HL-60 (cell line): Measurements from ENCODE around the gene STX18.
A peak's percentile ranks its signal among the peaks of the same experiment; 100 is the strongest.
"Not testable (repeated sequence)": the region's sequence is repeated elsewhere in the genome, so short reads cannot be mapped to it uniquely, and the experiment has no call there.

Source experiments
- DNase-seq, 2 experiments: peaks; one replicate each; pipeline ENCODE4 v3.0.0-alpha.2; 2010 to 2020; ENCODE audit warnings: low read depth in 1 of 2, low spot score in 1 of 2
- H3K27ac ChIP-seq: fragments of 250-450 bp; sonication (Bioruptor Pico); replicated peaks from 2 replicates; pipeline ENCODE4 v1.5.1; 2020; ENCODE audit warnings: mild to moderate bottlenecking, moderate library complexity
- H3K27me3 ChIP-seq: fragments of 250-450 bp; sonication (Bioruptor Pico); 2 replicates; pipeline ENCODE4 v1.5.1; 2021; ENCODE audit warnings: mild to moderate bottlenecking, moderate library complexity; ENCODE audit not compliant: insufficient read depth, poor library complexity, severe bottlenecking
- H3K4me3 ChIP-seq: replicated peaks from 2 replicates; pipeline ENCODE4 v1.5.1; 2011; ENCODE audit warnings: mild to moderate bottlenecking, control low read depth, low read length; ENCODE audit not compliant: insufficient read depth
- GABPA ChIP-seq: IDR thresholded peaks from 2 replicates; pipeline ENCODE4 v1.6.1; 2012; ENCODE audit warnings: low read depth
- POLR2AphosphoS5 ChIP-seq: IDR thresholded peaks from 2 replicates; pipeline ENCODE4 v1.6.1; 2012; ENCODE audit warnings: low read depth
- REST ChIP-seq: IDR thresholded peaks from 2 replicates; pipeline ENCODE4 v1.6.1; 2012; ENCODE audit warnings: low read depth; ENCODE audit not compliant: insufficient replicate concordance
- SPI1 ChIP-seq: IDR thresholded peaks from 2 replicates; pipeline ENCODE4 v1.6.1; 2012; ENCODE audit warnings: low read depth, mild to moderate bottlenecking, borderline replicate concordance
- TF ChIP-seq, protein P1 (sequence below): IDR thresholded peaks from one replicate; pipeline ENCODE4 v1.5.1; 2011; ENCODE audit warnings: low read length, control low read depth, inconsistent platforms; ENCODE audit not compliant: insufficient read depth

The STX18 gene

GRCh38 chr4:4574792-4575191 lies 32.9 kb upstream of the STX18 start:
- DNase-seq: no peak
- peak overlapping the region; percentile 36 for H3K4me3 ChIP-seq

GRCh38 chr4:4574052-4574451 lies 32.2 kb upstream of the STX18 start:
- Histone ChIP-seq H3K27me3 (no peaks in the 10 kb centered on the region), H3K4me3 (no peak overlapping the region), H3K27ac (no peak overlapping the region)
- TF ChIP-seq REST: no peak
- DNase-seq: no peak

More at GRCh38 chr4:4574792-4575191, 32.9 kb upstream of the STX18 start:
- Histone ChIP-seq H3K27ac (no peak overlapping the region), H3K27me3 (no peaks in the 10 kb centered on the region)
- TF ChIP-seq GABPA (no peak), POLR2AphosphoS5 (no peak), SPI1 (no peak), REST (no peak)
- TF ChIP-seq, protein P1, sequence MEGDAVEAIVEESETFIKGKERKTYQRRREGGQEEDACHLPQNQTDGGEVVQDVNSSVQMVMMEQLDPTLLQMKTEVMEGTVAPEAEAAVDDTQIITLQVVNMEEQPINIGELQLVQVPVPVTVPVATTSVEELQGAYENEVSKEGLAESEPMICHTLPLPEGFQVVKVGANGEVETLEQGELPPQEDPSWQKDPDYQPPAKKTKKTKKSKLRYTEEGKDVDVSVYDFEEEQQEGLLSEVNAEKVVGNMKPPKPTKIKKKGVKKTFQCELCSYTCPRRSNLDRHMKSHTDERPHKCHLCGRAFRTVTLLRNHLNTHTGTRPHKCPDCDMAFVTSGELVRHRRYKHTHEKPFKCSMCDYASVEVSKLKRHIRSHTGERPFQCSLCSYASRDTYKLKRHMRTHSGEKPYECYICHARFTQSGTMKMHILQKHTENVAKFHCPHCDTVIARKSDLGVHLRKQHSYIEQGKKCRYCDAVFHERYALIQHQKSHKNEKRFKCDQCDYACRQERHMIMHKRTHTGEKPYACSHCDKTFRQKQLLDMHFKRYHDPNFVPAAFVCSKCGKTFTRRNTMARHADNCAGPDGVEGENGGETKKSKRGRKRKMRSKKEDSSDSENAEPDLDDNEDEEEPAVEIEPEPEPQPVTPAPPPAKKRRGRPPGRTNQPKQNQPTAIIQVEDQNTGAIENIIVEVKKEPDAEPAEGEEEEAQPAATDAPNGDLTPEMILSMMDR: no peak

GRCh38 chr4:4572821-4573220 lies 31.0 kb upstream of the STX18 start:
- no peak for DNase-seq
- no peaks in the 10 kb centered on the region for H3K27me3 ChIP-seq

DNA sequence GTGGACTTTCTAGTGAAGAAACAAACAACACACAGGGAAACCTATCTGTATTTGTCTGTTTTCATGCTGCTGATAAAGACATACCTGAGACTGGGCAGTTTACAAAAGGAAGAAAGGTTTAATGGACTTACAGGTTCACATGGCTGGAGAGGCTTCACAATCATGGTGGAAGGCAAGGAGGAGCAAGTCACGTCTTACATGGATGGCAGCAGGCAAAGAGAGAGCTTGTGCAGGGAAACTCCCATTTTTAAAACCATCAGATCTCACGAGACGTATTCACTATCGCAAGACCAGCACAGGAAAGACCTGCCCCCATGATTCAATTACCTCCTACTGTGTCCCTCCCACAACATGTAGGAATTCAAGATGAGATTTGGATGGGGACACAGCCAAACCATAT lies 28.0 kb upstream of the STX18 start:
- DNase-seq, H3K27ac ChIP-seq, H3K27me3 ChIP-seq, H3K4me3 ChIP-seq: not testable (repeated sequence)

More at GRCh38 chr4:4572821-4573220, 31.0 kb upstream of the STX18 start:
- Histone ChIP-seq H3K4me3 (no peak overlapping the region), H3K27ac (no peak overlapping the region)
- no peak for TF ChIP-seq REST
- TF ChIP-seq, protein P1: no peak
- no peak for TF ChIP-seq SPI1
- no peak for TF ChIP-seq POLR2AphosphoS5
- TF ChIP-seq GABPA: no peak
